Neural cell (in vitro differentiated cells): ENCODE measurements around the gene TNFSF15.
A peak's percentile ranks its signal among the peaks of the same experiment; 100 is the strongest.

ENCODE experiments used
- EP300 ChIP-seq: fragments of 450-650 bp; conservative IDR thresholded peaks from 2 replicates; pipeline ENCODE4 v1.6.1; 2014; ENCODE audit warnings: antibody characterized with exemption, mild to moderate bottlenecking, moderate library complexity; ENCODE audit not compliant: poor library complexity, severe bottlenecking
- EZH2 ChIP-seq: fragments of 200-600, 300-800 bp; shearing (Covaris generic), sonication (generic); IDR thresholded peaks from 2 replicates; pipeline ENCODE4 v1.6.1; 2014; ENCODE audit warnings: antibody characterized with exemption, low read length, borderline replicate concordance, mild to moderate bottlenecking; ENCODE audit not compliant: insufficient read depth, poor library complexity, severe bottlenecking
- MXI1 ChIP-seq: fragments of 450-650 bp; conservative IDR thresholded peaks from 2 replicates; pipeline ENCODE4 v1.6.1; 2014; ENCODE audit warnings: antibody characterized with exemption, mild to moderate bottlenecking; ENCODE audit not compliant: poor library complexity, severe bottlenecking
- POLR2AphosphoS5 ChIP-seq: IDR thresholded peaks from 2 replicates; pipeline ENCODE4 v1.6.1; 2012
- RAD21 ChIP-seq: fragments of 450-650 bp; conservative IDR thresholded peaks from 2 replicates; pipeline ENCODE4 v1.6.1; 2014; ENCODE audit warnings: antibody characterized with exemption, mild to moderate bottlenecking, moderate library complexity
- SMC3 ChIP-seq: fragments of 450-650 bp; conservative IDR thresholded peaks from 2 replicates; pipeline ENCODE4 v1.6.1; 2014; ENCODE audit warnings: antibody characterized with exemption, mild to moderate bottlenecking, moderate library complexity; ENCODE audit not compliant: poor library complexity
- TAF1 ChIP-seq: IDR thresholded peaks from 2 replicates; pipeline ENCODE4 v1.6.1; 2012; ENCODE audit warnings: low read depth
- TF ChIP-seq, protein P1 (sequence below): fragments of 450-650 bp; IDR thresholded peaks from 2 replicates; pipeline ENCODE4 v1.5.1; 2014; ENCODE audit warnings: antibody characterized with exemption, mild to moderate bottlenecking, moderate library complexity; ENCODE audit not compliant: poor library complexity, severe bottlenecking
- TF ChIP-seq, protein P2 (sequence below): IDR thresholded peaks from 2 replicates; pipeline ENCODE4 v1.6.1; 2012; ENCODE audit warnings: borderline replicate concordance

DNA sequence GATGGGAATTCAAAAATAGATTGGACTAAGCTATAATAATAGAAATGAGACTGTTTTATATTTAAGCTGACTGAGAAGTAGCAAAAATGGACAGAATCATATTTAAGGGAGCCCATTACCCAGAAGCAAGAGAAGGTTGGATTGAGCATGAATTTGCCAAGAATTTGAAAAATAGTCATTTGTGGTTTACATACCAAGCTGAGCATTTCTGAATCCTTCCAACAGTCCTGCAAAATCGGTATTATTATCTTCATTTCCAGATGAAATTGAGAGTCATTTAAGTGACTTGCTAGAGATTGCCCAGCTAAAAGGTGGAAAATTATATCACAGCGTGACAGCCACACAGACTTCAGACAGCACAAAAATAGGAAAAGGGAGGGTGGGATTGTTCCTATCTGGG lies 48.4 kb downstream of the TNFSF15 start:
- TF ChIP-seq, protein P1, sequence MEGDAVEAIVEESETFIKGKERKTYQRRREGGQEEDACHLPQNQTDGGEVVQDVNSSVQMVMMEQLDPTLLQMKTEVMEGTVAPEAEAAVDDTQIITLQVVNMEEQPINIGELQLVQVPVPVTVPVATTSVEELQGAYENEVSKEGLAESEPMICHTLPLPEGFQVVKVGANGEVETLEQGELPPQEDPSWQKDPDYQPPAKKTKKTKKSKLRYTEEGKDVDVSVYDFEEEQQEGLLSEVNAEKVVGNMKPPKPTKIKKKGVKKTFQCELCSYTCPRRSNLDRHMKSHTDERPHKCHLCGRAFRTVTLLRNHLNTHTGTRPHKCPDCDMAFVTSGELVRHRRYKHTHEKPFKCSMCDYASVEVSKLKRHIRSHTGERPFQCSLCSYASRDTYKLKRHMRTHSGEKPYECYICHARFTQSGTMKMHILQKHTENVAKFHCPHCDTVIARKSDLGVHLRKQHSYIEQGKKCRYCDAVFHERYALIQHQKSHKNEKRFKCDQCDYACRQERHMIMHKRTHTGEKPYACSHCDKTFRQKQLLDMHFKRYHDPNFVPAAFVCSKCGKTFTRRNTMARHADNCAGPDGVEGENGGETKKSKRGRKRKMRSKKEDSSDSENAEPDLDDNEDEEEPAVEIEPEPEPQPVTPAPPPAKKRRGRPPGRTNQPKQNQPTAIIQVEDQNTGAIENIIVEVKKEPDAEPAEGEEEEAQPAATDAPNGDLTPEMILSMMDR = no peak
- peak; percentile 28 for TF ChIP-seq POLR2AphosphoS5
- no peak for TF ChIP-seq EZH2
- no peak for TF ChIP-seq EP300
- TF ChIP-seq, protein P2, sequence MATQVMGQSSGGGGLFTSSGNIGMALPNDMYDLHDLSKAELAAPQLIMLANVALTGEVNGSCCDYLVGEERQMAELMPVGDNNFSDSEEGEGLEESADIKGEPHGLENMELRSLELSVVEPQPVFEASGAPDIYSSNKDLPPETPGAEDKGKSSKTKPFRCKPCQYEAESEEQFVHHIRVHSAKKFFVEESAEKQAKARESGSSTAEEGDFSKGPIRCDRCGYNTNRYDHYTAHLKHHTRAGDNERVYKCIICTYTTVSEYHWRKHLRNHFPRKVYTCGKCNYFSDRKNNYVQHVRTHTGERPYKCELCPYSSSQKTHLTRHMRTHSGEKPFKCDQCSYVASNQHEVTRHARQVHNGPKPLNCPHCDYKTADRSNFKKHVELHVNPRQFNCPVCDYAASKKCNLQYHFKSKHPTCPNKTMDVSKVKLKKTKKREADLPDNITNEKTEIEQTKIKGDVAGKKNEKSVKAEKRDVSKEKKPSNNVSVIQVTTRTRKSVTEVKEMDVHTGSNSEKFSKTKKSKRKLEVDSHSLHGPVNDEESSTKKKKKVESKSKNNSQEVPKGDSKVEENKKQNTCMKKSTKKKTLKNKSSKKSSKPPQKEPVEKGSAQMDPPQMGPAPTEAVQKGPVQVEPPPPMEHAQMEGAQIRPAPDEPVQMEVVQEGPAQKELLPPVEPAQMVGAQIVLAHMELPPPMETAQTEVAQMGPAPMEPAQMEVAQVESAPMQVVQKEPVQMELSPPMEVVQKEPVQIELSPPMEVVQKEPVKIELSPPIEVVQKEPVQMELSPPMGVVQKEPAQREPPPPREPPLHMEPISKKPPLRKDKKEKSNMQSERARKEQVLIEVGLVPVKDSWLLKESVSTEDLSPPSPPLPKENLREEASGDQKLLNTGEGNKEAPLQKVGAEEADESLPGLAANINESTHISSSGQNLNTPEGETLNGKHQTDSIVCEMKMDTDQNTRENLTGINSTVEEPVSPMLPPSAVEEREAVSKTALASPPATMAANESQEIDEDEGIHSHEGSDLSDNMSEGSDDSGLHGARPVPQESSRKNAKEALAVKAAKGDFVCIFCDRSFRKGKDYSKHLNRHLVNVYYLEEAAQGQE = no peak
- TF ChIP-seq RAD21 = no peak
- TF ChIP-seq TAF1 = no peak
- no peak for TF ChIP-seq MXI1
- TF ChIP-seq SMC3 = no peak
